BE2C (cell line): Measurements from ENCODE around the gene RALGPS2.

Experiments used
- DNase-seq: peaks from one replicate; pipeline ENCODE4 v3.0.0-alpha.2; 2020
- H3K27me3 ChIP-seq: fragments of 250-450 bp; sonication (Bioruptor Pico); 2 replicates; pipeline ENCODE4 v1.5.1; 2020; ENCODE audit warnings: mild to moderate bottlenecking
- H3K36me3 ChIP-seq: fragments of 250-450 bp; sonication (Bioruptor Pico); 2 replicates; pipeline ENCODE4 v1.5.1; 2020; ENCODE audit warnings: mild to moderate bottlenecking
- H3K4me1 ChIP-seq: fragments of 250-450 bp; sonication (Bioruptor Pico); 2 replicates; pipeline ENCODE4 v1.5.1; 2020
- H3K4me3 ChIP-seq: 2 replicates; pipeline ENCODE4 v1.5.1; 2011; ENCODE audit warnings: low read depth, low read length
- H3K9me3 ChIP-seq: fragments of 250-450 bp; sonication (Bioruptor Pico); 2 replicates; pipeline ENCODE4 v1.5.1; 2020
- CTCF ChIP-seq: IDR thresholded peaks from 2 replicates; pipeline ENCODE4 v1.5.1; 2012; ENCODE audit warnings: mild to moderate bottlenecking, low read depth, low read length

Gene RALGPS2

DNA sequence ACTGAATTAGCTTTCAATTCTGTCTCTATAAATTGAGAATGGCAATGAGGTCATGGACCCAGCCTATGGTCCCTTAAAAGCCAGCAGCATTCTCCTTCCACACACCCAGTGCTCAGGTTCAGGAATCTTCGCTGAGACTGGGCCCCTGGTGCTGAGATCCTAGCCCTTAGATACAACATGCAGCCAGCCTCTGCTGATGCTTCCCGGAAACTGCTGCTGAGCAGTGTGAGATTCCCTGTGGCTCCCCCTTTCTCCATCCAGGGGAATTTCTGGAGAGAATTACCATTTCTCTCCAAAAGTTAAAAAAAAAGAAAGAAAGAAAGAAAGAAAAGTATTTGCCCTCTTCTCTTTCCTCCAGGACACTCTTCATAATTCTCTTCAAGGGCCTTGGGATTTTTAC, 31.7 kb upstream of the RALGPS2 start:
- H3K36me3 ChIP-seq, result no peaks in the 10 kb centered on the region
- no peak for TF ChIP-seq CTCF
- DNase-seq, result no peak

DNA sequence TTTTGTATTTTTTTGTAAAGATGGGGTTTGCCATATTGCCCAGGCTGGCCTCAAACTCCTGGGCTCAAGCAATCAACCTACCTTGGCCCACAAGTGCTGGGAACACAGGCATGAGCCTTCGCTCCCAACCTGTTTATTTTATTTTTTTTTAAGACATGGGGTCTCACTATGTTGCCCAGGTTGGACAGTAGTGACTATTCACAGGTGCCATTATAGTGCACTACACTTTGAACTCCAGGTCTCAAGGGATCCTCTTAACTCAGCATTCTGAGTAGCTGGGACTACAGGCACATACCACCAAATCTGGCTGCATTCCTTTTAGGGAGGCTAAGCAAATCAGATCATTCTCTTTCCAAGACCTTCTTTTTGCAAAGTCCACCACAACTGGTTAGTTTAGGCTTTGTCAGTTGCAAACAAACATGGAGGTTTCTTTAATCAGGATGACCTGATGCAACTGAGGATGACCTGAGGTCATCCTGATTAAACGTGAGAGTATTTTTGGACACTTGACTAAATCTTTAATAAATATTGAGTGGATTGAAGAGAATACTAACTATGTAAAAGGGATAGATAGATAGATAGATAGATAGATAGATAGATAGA, 30.0 kb upstream of the RALGPS2 start:
- Histone ChIP-seq H3K4me3 (no peak overlapping the region), H3K27me3 (no peaks in the 10 kb centered on the region), H3K36me3 (no peaks in the 10 kb centered on the region), H3K9me3 (peaks cover 3% of the 10 kb centered on the region; the same call in 1 of the 2 replicates), H3K4me1 (no peaks in the 10 kb centered on the region)
- DNase-seq, result no peak
- TF ChIP-seq CTCF, result no peak

More for the DNA sequence above, 31.7 kb upstream of the RALGPS2 start:
- no peaks in the 10 kb centered on the region for H3K27me3 ChIP-seq
- no peaks in the 10 kb centered on the region for H3K4me1 ChIP-seq
- H3K4me3 ChIP-seq, result no peak overlapping the region
- peaks cover 3% of the 10 kb centered on the region; the same call in 1 of the 2 replicates for H3K9me3 ChIP-seq

- H3K36me3 ChIP-seq, result no peaks in the 10 kb centered on the region
- no peaks in the 10 kb centered on the region for H3K4me1 ChIP-seq
- H3K4me3 ChIP-seq, result no peak overlapping the region
- no peaks in the 10 kb centered on the region for H3K27me3 ChIP-seq
- TF ChIP-seq CTCF, result no peak
- no peaks in the 10 kb centered on the region for H3K9me3 ChIP-seq
- no peak for DNase-seq
Measured at GRCh38 chr1:178702146-178702545, 22.9 kb upstream of the RALGPS2 start.

- no peak for TF ChIP-seq CTCF
- Histone ChIP-seq H3K27me3 (no peaks in the 10 kb centered on the region; the same call in 1 of the 2 replicates), H3K4me3 (no peak overlapping the region), H3K9me3 (no peaks in the 10 kb centered on the region), H3K4me1 (no peaks in the 10 kb centered on the region), H3K36me3 (no peaks in the 10 kb centered on the region)
- DNase-seq, result no peak
Measured at GRCh38 chr1:178704833-178705232, 20.2 kb upstream of the RALGPS2 start.

DNA sequence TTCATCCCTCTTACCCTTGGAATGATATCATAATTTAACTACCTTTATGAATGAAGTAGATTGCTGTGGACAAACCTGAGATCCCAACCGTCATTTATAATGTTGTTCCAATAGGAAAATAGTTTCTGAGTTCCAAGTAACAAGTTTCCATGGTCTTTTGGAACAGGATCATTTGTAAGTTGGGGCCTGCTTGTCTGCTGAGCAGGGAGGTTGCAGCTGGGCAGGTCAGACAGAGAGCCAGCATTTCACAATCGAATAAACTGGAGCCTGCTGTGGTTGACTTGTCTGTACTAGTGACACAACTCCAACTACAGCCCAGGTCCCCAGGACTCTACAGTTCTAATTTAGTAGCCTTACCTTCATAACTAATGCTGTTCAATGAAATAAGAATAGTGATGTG, 18.6 kb upstream of the RALGPS2 start:
- TF ChIP-seq CTCF, result no peak
- no peaks in the 10 kb centered on the region for H3K4me1 ChIP-seq

DNA sequence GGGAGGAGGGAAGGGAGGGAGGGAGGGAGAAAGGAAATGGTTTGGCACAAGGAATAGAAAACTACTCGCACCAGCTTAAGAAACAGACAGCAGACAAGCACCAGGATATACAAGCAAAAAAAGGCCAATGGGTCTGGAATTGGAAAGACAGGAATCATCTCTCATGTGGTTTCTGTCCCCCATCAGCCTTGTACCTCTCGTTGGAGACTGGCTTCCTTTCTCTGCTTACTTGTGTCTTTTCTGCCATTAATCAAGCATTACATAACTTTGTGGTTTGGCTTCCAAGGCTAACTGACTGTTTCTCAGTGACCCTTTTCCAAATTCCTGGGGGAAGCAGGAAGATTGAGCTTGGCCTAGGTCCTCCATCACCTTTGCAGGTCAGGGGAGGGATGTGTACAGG, 11.8 kb upstream of the RALGPS2 start:
- H3K36me3 ChIP-seq, result no peaks in the 10 kb centered on the region
- DNase-seq, result no peak
- H3K27me3 ChIP-seq, result no peaks in the 10 kb centered on the region; the same call in 1 of the 2 replicates
- H3K9me3 ChIP-seq, result no peaks in the 10 kb centered on the region
- no peak overlapping the region for H3K4me3 ChIP-seq
- H3K4me1 ChIP-seq, result no peaks in the 10 kb centered on the region
- TF ChIP-seq CTCF, result no peak

More for the DNA sequence above, 18.6 kb upstream of the RALGPS2 start:
- H3K27me3 ChIP-seq, result no peaks in the 10 kb centered on the region; the same call in 1 of the 2 replicates
- no peak overlapping the region for H3K4me3 ChIP-seq
- DNase-seq, result no peak
- no peaks in the 10 kb centered on the region for H3K36me3 ChIP-seq
- no peaks in the 10 kb centered on the region for H3K9me3 ChIP-seq
